Skeletal muscle tissue (tissue), 4 donors: ENCODE results near the gene MRPS2. TPM values are rescaled to one million over a fixed set of nuclear protein-coding genes. Genes with fewer than 3 reads are reported as not detected.
"Not testable (repeated sequence)": the region's sequence is repeated elsewhere in the genome, so short reads cannot be mapped to it uniquely, and the experiment has no call there.

ENCODE experiments used
- H3K27ac ChIP-seq: one replicate; pipeline ENCODE4 v1.7.0; 2013; ENCODE audit warnings: mild to moderate bottlenecking, low read depth, low read length, inconsistent platforms
- H3K27me3 ChIP-seq, 3 donors: one replicate each; pipeline ENCODE4 v1.7.0; 2013; ENCODE audit warnings: low read length in 3 of 3; ENCODE audit not compliant: control insufficient read depth in 3 of 3, insufficient read depth in 3 of 3
- H3K36me3 ChIP-seq, 3 donors: one replicate each; pipeline ENCODE4 v1.7.0; 2013; ENCODE audit warnings: low read length in 3 of 3; ENCODE audit not compliant: control insufficient read depth in 3 of 3, insufficient read depth in 3 of 3
- H3K4me1 ChIP-seq, 3 donors: one replicate each; pipeline ENCODE4 v1.7.0; 2013; ENCODE audit warnings: low read length in 3 of 3, mild to moderate bottlenecking in 3 of 3; ENCODE audit not compliant: control insufficient read depth in 3 of 3, insufficient read depth in 3 of 3
- H3K4me3 ChIP-seq, 3 donors: one replicate each; pipeline ENCODE4 v1.7.0; 2013; ENCODE audit warnings: low read length in 3 of 3
- H3K9ac ChIP-seq, 3 donors: one replicate each; pipeline ENCODE4 v1.7.0; 2013; ENCODE audit warnings: low read length in 3 of 3, mild to moderate bottlenecking in 3 of 3, moderate library complexity in 2 of 3, low read depth in 1 of 3
- H3K9me3 ChIP-seq, 3 donors: one replicate each; pipeline ENCODE4 v1.7.0; 2013; ENCODE audit warnings: low read length in 3 of 3; ENCODE audit not compliant: control insufficient read depth in 3 of 3
- total RNA-seq: library from RNA; depleted of rRNA; stranded (reverse); fragments of >200 nt; gene quantifications from one replicate; pipeline ENCODE4 v1.2.3, GENCODE V29; 2014
- donor health status: Osteomylitis.

The MRPS2 gene
- total RNA-seq, 1 donor from 2014 or later: 6.8 TPM

GRCh38 chr9:135546792-135547617 is 46.5 kb downstream of the MRPS2 start:
- not testable (repeated sequence) for H3K9me3 ChIP-seq, H3K36me3 ChIP-seq, H3K27ac ChIP-seq, H3K9ac ChIP-seq, H3K4me3 ChIP-seq, H3K4me1 ChIP-seq
- peaks cover 0 to 12% (median 7%) of the 10 kb centered on the region in 3 donors for H3K27me3 ChIP-seq

GRCh38 chr9:135547756-135548736 is 47.6 kb downstream of the MRPS2 start:
- H3K4me3 ChIP-seq: no peak overlapping the region
- no peaks in the 10 kb centered on the region for H3K4me1 ChIP-seq
- no peak overlapping the region for H3K9ac ChIP-seq
- peaks cover 0 to 12% (median 7%) of the 10 kb centered on the region in 3 donors for H3K27me3 ChIP-seq
- H3K9me3 ChIP-seq: no peaks in the 10 kb centered on the region
- H3K36me3 ChIP-seq: no peaks in the 10 kb centered on the region
- H3K27ac ChIP-seq: no peak overlapping the region

GRCh38 chr9:135549478-135550343 is 49.2 kb downstream of the MRPS2 start:
- H3K36me3 ChIP-seq, H3K4me1 ChIP-seq, H3K27ac ChIP-seq, H3K9ac ChIP-seq, H3K4me3 ChIP-seq, H3K9me3 ChIP-seq: not testable (repeated sequence)
- H3K27me3 ChIP-seq: peaks cover 0 to 11% (median 7%) of the 10 kb centered on the region in 3 donors

GRCh38 chr9:135550344-135550918 is 49.9 kb downstream of the MRPS2 start:
- Histone ChIP-seq H3K4me3 (no peak overlapping the region), H3K36me3 (no peaks in the 10 kb centered on the region), H3K27me3 (peaks cover 0 to 9% (median 7%) of the 10 kb centered on the region in 3 donors), H3K4me1 (no peaks in the 10 kb centered on the region), H3K9me3 (no peaks in the 10 kb centered on the region), H3K9ac (no peak overlapping the region), H3K27ac (no peak overlapping the region)

GRCh38 chr9:135551031-135551430 is 50.5 kb downstream of the MRPS2 start:
- H3K27me3 ChIP-seq: peaks cover 0 to 11% (median 7%) of the 10 kb centered on the region in 3 donors
- no peak overlapping the region for H3K27ac ChIP-seq
- no peaks in the 10 kb centered on the region for H3K9me3 ChIP-seq
- no peaks in the 10 kb centered on the region for H3K36me3 ChIP-seq
- H3K4me3 ChIP-seq: no peak overlapping the region
- H3K4me1 ChIP-seq: no peaks in the 10 kb centered on the region
- H3K9ac ChIP-seq: no peak overlapping the region

GRCh38 chr9:135551456-135551855 is 51.0 kb downstream of the MRPS2 start:
- Histone ChIP-seq H3K9me3 (no peaks in the 10 kb centered on the region), H3K4me3 (no peak overlapping the region), H3K4me1 (no peaks in the 10 kb centered on the region), H3K36me3 (no peaks in the 10 kb centered on the region), H3K27me3 (peaks cover 0 to 15% (median 7%) of the 10 kb centered on the region in 3 donors), H3K27ac (no peak overlapping the region), H3K9ac (no peak overlapping the region)

- no peak overlapping the region for H3K4me3 ChIP-seq
- H3K9ac ChIP-seq: no peak overlapping the region
- no peaks in the 10 kb centered on the region for H3K36me3 ChIP-seq
- H3K4me1 ChIP-seq: no peaks in the 10 kb centered on the region
- peaks cover 0 to 15% (median 7%) of the 10 kb centered on the region in 3 donors for H3K27me3 ChIP-seq
- no peaks in the 10 kb centered on the region for H3K9me3 ChIP-seq
- no peak overlapping the region for H3K27ac ChIP-seq
These were observed 51.7 kb downstream of the MRPS2 start for GRCh38 chr9:135552021-135552697.

DNA sequence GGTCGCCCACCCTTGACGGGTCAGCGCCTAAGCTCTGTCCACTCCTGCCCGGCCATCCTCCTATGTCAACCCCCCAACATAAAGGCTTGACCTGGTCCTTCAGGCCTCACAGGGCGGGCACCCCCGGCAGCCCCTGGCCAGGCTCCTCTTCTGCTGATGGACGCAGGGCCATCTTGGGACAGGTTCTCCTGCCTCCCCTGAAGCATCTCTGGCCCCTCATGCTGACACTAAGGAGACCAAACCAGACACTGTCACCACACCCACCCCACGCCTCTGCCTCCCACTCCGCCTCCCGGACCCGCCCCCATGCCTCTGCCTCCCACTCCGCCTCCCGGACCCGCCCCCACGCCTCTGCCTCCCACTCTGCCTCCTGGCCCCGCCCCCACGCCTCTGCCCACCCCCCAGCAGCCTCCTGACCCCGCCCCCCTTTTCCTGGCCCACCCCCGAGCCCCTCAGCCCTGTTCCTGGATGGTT is 52.3 kb downstream of the MRPS2 start:
- H3K9me3 ChIP-seq: no peaks in the 10 kb centered on the region
- no peak overlapping the region for H3K9ac ChIP-seq
- H3K4me3 ChIP-seq: no peak overlapping the region
- no peaks in the 10 kb centered on the region for H3K36me3 ChIP-seq
- H3K27ac ChIP-seq: no peak overlapping the region
- peaks cover 0 to 15% (median 7%) of the 10 kb centered on the region in 3 donors for H3K27me3 ChIP-seq
- H3K4me1 ChIP-seq: no peaks in the 10 kb centered on the region
